ENCODE data around the gene FAM110C. TPM values are rescaled to one million over a fixed set of nuclear protein-coding genes. Genes with fewer than 3 reads are reported as not detected.
A peak's percentile ranks its signal among the peaks of the same experiment; 100 is the strongest.

Gene FAM110C
- total RNA-seq (2014; rRNA removed; shearing (Covaris generic)): 0.02 TPM in 1 of 2 replicates, not detected in the other
- polyA plus RNA-seq (2015; cell fraction: cytosol; rRNA removed): 0.03 TPM in 1 of 2 replicates, not detected in the other
- polyA plus RNA-seq (2015; cell fraction: nucleus; rRNA removed): not detected in 2 replicates

- DNase-seq (ENCODE audit: low read depth): no peak
Measured at GRCh38 chr2:46471-47345, at the start of gene FAM110C. TSS of gene FAM110C (minus strand) at chr2:46505. CDS start at chr2:46385, 120 bp downstream.

- DNase-seq (ENCODE audit: low read depth): no peak
Measured at GRCh38 chr2:92326-92725, 46.0 kb upstream of the FAM110C start.

GRCh38 chr2:90645-91312 is 44.5 kb upstream of the FAM110C start:
- DNase-seq (ENCODE audit: low read depth): no peak

- no peak for DNase-seq (ENCODE audit: low read depth)
Measured at GRCh38 chr2:85761-86160, 39.5 kb upstream of the FAM110C start.

- DNase-seq (ENCODE audit: low read depth): no peak
Measured at GRCh38 chr2:84121-84520, 37.8 kb upstream of the FAM110C start.

- no peak for DNase-seq (ENCODE audit: low read depth)
Measured at GRCh38 chr2:80971-81736, 34.8 kb upstream of the FAM110C start.

- no peak for DNase-seq (ENCODE audit: low read depth)
Measured at GRCh38 chr2:80378-80777, 34.1 kb upstream of the FAM110C start.

GRCh38 chr2:71309-72035 is 25.2 kb upstream of the FAM110C start:
- DNase-seq (ENCODE audit: low read depth): peak; percentile 43

- DNase-seq (ENCODE audit: low read depth): peak; percentile 43
Measured at GRCh38 chr2:69366-70344, 23.4 kb upstream of the FAM110C start.

GRCh38 chr2:68637-69036 is 22.3 kb upstream of the FAM110C start:
- peak; percentile 46 for DNase-seq (ENCODE audit: low read depth)

- no peak for DNase-seq (ENCODE audit: low read depth)
Measured at GRCh38 chr2:66853-67252, 20.5 kb upstream of the FAM110C start.

- no peak for DNase-seq (ENCODE audit: low read depth)
Measured at GRCh38 chr2:65121-65520, 18.8 kb upstream of the FAM110C start.

GRCh38 chr2:55587-56448 is 9.5 kb upstream of the FAM110C start:
- no peak for DNase-seq (ENCODE audit: low read depth)

- no peak for DNase-seq (ENCODE audit: low read depth)
Measured at GRCh38 chr2:51613-52012, 5.3 kb upstream of the FAM110C start.

GRCh38 chr2:47737-48136 is 1.4 kb upstream of the FAM110C start:
- DNase-seq (ENCODE audit: low read depth): no peak

GRCh38 chr2:47346-47725 is 1.0 kb upstream of the FAM110C start:
- DNase-seq (ENCODE audit: low read depth): no peak

- DNase-seq (ENCODE audit: low read depth): no peak
Measured at GRCh38 chr2:46131-46470, 204 bp downstream of the FAM110C start.

GRCh38 chr2:45342-46130 is 769 bp downstream of the FAM110C start:
- no peak for DNase-seq (ENCODE audit: low read depth)

Data from HT1080 (cell line).